ENCODE measurements around the gene CARD6.

DNA sequence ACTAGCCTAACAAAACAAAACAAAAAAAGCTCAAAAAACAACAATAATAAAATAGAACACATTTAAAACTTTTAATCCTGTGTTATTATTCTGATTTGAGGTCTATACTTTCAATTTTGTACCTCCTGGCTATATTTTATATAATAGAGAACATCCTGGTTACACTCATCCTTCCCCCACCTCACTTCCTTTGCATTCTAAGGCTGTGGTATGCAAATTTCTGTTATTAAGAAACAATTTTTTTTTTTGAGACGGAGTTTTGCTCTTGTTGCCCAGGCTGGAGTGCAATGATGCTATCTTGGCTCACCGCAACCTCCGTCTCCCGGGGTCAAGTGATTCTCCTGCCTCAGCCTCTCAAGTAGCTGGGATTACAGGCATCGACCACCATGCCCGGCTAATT lies 3.1 kb upstream of the CARD6 start:
- TF ChIP-seq, protein P1, sequence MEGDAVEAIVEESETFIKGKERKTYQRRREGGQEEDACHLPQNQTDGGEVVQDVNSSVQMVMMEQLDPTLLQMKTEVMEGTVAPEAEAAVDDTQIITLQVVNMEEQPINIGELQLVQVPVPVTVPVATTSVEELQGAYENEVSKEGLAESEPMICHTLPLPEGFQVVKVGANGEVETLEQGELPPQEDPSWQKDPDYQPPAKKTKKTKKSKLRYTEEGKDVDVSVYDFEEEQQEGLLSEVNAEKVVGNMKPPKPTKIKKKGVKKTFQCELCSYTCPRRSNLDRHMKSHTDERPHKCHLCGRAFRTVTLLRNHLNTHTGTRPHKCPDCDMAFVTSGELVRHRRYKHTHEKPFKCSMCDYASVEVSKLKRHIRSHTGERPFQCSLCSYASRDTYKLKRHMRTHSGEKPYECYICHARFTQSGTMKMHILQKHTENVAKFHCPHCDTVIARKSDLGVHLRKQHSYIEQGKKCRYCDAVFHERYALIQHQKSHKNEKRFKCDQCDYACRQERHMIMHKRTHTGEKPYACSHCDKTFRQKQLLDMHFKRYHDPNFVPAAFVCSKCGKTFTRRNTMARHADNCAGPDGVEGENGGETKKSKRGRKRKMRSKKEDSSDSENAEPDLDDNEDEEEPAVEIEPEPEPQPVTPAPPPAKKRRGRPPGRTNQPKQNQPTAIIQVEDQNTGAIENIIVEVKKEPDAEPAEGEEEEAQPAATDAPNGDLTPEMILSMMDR (IDR thresholded peaks at IDR 0.05; ENCODE audit: borderline replicate concordance, extremely low read depth, low read length, poor library complexity, severe bottlenecking): no peak
- no peak for TF ChIP-seq EZH2 (IDR thresholded peaks at IDR 0.05; ENCODE audit: borderline replicate concordance, low read depth, low read length, severe bottlenecking)
